ENCODE results near the gene GRK3.
A peak's percentile ranks its signal among the peaks of the same experiment; 100 is the strongest.
"Not testable (repeated sequence)": the region's sequence is repeated elsewhere in the genome, so short reads cannot be mapped to it uniquely, and the experiment has no call there.

Gene GRK3

GRCh38 chr22:25564320-25564978 is at the start of gene GRK3:
Gene GRK3, plus strand, starts transcription at chr22:25564675. Its CDS starts 366 bp downstream, at chr22:25565041.
- DNase-seq: peak; percentile 47

DNA sequence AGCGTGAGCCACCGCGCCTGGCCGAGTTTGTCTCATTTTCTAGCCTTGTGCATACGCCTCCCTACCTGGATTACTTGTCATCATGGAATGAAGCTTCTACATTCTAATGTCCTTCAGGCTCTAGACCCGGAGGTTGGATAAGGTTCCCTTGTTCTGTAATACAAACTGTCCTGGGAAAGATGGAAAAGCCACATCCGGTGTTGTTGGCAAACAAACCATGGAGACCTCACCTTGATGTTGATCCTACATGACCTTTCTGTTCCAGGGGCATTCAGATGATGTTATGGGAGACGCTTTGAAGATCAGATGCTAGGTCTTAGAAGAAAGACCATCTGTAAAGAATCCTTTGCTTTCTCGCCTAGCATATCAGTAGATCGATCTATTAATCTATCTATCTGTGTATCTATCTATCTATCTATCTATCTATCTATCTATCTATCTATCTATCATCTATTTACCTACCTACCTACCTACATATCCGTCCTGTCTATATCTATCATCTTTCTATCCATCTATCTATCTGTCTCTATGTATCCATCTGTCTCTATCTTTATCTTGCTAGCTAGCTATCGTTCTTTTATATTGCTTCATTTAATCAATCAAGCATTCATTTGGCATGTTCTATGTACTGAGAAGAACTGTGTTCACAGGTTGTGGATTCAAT is 46.3 kb upstream of the GRK3 start:
- no peak for DNase-seq

DNA sequence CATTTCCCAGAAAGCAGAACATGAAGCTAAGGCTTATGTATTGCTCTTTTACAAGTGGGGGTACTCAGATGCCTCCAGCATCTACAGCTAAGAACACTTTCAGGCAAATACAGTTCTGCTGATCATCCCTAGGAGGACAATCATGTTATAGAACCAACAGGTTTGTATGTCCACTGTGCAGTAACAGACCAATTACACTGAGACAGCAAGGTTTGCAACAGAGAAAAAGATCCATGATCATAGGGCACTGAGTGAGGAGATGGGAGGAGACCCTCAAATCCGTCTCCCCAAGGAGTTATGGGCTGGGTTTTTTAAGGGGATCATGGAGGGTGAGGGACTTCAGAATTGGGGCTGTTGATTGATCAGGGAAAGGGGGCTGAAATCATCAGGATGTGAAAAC is 39.1 kb upstream of the GRK3 start:
- DNase-seq: no peak

- DNase-seq: not testable (repeated sequence)
Measured at GRCh38 chr22:25525804-25526584, 38.5 kb upstream of the GRK3 start.

DNA sequence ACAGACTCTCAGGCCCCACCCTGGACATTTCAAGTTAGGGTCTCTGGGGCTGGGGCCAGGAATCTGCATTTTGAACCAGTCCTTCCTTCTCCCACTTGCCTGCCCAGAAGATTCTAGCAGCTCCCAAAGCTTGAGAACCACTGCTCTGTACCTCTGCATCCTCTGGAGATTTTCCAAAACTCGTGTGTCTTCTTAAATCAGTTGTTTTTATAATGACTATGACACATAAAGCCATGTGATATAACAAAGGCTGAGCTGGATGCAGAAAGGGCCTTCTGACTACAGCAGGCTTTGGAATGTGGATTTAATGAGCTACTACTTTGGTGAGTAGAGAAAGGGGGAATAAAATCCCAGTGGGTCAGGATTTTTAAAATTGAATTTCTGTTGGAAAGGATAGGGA is 37.5 kb upstream of the GRK3 start:
- DNase-seq: not testable (repeated sequence)

DNA sequence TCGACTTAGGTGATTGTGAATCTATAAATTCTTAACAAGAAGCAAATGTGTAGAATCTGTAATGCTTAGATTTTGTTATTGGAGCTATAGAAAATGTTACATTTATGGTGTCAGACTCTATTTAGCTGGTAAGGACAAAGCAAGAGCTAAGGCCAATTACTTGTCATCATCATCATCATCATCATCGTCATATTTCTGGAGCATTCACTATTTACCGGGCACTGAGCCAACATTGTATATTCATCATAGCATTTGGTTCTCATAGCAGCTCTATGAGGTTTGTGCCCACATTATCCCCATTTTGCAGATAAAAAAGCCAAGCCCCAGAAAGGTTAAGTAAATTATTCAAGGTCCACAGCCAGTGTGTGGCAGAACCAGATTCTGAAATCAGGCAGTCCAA is 36.4 kb upstream of the GRK3 start:
- DNase-seq: not testable (repeated sequence)

DNA sequence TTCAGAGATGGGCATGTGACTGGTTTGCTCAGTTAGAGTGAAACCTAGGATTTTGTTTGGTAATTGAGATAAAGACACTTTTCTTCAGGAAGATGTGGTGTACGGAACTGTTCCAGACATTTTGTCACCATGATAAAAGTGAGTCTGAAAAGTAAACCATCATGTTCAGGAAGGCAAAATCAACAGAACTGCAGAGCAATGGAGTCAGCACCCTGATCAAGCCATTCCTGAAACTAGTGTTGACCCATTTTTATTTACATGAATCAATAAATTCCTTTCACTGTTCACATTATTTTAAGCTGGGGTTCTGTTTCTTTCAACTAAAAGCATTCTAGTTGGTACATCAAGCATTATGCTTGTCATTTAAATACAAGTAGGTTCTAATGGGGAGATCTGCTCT is 35.4 kb upstream of the GRK3 start:
- not testable (repeated sequence) for DNase-seq

DNA sequence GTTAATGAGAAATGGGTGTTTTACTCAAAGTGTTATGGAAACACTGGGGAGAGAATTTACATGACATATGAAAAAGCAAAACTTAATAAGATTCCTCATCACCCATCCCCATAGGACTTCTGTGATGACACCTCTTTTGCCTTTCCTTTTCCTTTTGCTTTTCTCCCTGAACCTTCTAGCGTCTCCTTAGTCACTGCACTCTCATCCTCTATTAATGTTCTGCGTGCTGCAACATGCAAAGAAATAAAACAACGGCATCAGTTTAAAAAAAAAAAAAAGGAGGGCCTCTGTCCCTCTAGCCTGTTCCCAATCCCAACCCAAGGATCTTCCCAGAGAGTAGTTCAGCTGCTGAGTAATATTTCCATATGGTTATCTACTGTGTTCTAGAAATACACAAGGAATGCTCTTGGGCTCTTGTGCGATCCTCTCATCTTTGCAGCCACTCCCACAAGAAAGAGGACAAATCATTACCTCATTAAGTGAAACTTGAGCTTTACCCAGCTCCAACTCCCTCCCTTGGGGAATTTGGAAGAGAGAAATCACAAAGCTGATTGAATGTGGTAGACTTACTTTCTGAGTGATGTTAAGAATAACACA is 34.8 kb upstream of the GRK3 start:
- not testable (repeated sequence) for DNase-seq

GRCh38 chr22:25531677-25532076 is 32.8 kb upstream of the GRK3 start:
- not testable (repeated sequence) for DNase-seq

GRCh38 chr22:25534724-25535123 is 29.8 kb upstream of the GRK3 start:
- no peak for DNase-seq

DNA sequence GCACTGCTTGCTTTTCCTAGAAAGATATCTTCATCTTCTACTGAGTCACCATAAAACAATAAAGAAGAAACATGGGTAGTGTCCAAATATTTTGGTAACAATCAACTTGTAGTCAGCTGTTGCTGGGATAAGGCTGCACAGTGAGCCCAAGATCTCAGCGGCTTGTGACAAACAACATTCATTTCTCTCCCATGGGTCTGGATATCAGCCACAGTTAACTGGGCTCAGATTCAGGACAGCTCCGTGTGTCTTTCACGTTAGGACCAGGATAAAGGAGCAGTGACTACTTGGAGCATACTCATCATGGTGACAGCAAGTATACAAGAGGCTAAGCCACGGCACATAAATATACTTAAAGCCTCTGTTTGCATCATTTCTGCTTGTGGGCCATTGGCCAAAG is 27.9 kb upstream of the GRK3 start:
- DNase-seq: no peak

- no peak for DNase-seq
Measured at GRCh38 chr22:25540166-25540907, 24.1 kb upstream of the GRK3 start.

GRCh38 chr22:25540908-25541660 is 23.4 kb upstream of the GRK3 start:
- DNase-seq: no peak

- no peak for DNase-seq
Measured at GRCh38 chr22:25542191-25542590, 22.3 kb upstream of the GRK3 start.

- no peak for DNase-seq
Measured at GRCh38 chr22:25542720-25543402, 21.6 kb upstream of the GRK3 start.

DNA sequence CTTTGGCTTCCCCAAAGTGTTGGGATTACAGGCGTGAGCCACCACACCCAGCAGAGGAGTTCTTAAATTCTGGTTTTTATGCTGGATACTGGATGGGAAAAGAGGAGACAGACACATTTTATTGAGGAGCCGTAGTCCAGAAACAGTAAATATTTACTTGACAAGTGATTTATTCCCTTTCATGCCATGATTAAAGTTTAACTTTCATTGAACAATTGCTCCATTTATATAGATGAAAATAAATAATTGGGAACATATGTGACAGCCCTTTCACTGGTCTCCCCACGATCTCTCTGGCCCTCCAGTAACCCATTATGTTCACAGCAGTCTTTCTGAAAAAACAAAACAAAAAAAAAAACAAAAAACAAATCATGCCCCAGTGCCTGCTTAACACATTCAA is 19.3 kb upstream of the GRK3 start:
- no peak for DNase-seq

GRCh38 chr22:25545672-25546071 is 18.8 kb upstream of the GRK3 start:
- DNase-seq: no peak

DNA sequence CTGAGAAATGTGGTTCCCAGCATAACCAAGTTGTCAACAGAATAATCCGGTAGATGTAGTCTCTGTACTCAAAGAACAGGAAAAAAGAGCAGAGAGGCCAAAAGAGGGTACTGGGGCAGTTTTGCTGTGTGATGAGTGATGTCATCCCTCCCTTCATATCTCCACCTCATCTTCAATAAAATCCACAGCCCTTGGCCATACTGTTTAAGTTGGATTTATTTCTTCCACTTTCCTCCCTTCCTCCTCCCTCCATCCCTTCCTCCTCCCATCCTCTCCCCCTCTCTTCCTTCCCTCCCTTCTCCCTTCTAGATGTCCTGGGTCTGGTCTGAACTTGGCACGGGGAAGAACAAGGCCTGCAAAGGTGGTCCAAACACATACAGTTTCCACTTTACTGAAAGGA is 18.2 kb upstream of the GRK3 start:
- DNase-seq: no peak

GRCh38 chr22:25546751-25547150 is 17.7 kb upstream of the GRK3 start:
- no peak for DNase-seq

GRCh38 chr22:25548866-25549464 is 15.5 kb upstream of the GRK3 start:
- DNase-seq: no peak

GRCh38 chr22:25551396-25551795 is 13.1 kb upstream of the GRK3 start:
- no peak for DNase-seq

Measured in stimulated activated CD4-positive, alpha-beta T cell treated with anti-CD3 and anti-CD28 coated beads, Interleukin-4, amount 100 ng/mL, for 24 hours (primary cell).